K562 treated with DMSO at 1 percent for 24 hours (cell line): ENCODE measurements around the gene HDAC5. TPM values are rescaled to one million over a fixed set of nuclear protein-coding genes. Genes with fewer than 3 reads are reported as not detected.

Experiments used
- total RNA-seq: library from RNA; unstranded; fragments of 300-600 nt; gene quantifications from 2 replicates; pipeline ENCODE4 v1.2.3, GENCODE V29; 2022; ENCODE audit warnings: low read depth; ENCODE audit not compliant: insufficient read depth

HDAC5 gene
- total RNA-seq, result 59.0 and 61.9 TPM in 2 replicates

GRCh38 chr17:44123356-44124117 is at the start of gene HDAC5:
HDAC5 (minus strand) TSS chr17:44123641; CDS start chr17:44117515, 6,126 bp downstream.

DNA sequence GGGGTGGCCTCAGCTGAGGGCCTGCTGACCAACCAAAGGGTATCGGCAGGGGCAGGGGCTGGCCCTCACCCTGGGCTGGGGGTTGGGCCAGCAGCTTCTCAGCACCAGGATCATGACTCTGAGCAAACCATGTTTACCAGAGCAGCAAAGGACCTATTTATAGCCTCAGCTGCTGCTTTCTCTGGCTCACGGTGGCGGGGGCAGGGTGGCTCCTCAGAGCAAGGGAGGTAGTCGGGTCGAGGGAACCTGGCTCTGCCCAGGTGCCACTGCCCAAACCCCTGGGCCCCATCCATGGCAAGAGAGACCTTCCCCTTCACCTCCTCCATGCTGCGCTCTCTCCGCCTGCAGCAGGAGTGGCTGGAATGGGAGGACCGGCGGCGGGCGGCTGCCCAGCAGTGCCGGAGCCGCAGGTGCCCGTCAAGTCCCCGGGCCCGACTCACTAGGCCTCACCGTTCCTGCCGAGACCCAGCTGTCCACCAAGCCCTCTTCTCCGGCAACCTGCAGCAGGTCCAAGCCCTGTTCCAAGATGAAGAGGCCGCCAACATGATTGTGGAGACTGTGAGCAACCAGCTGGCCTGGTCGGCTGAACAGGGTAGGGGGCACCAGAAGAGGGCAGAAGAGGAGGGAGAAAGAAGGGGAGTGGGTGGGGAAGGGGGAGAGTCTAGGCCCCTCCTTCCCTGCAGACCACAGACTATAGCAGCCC is 47.2 kb upstream of the HDAC5 start, which contains the start of gene ASB16:
TSS of gene ASB16 (plus strand) at position 206 of the 703 bp plus-strand sequence. CDS start at position 292, 86 bp downstream.

DNA sequence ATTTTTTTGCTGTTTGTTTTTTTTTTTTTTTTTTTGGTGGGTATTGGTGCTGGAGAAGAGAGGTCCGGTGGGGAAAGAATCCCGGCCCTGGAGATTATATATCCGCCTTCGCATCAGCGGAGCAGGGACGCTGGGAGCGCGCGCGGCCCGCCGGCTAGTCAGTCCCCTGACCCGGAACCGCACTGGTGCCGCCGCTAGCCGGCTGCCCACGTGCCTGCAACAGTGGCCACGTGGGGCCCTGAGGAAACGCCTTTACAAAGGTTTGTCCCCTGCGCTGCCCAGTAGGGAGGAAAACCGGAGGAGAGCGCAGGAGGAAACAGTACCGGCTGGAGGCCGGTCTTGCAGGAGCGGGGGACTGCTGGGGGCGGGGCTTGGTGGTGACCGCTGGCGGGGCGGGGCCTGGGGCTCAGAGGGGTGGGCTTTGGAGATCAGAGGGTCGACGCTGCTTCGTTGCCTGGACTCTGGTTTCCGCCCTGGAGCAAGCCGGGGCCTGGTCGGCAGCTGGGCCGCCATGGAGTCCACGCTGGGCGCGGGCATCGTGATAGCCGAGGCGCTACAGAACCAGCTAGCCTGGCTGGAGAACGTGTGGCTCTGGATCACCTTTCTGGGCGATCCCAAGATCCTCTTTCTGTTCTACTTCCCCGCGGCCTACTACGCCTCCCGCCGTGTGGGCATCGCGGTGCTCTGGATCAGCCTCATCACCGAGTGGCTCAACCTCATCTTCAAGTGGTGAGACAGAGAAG is 52.8 kb downstream of the HDAC5 start, which contains the start of gene G6PC3:
TSS of gene G6PC3 (plus strand) at position 281 of the 743 bp plus-strand sequence. CDS start at position 512, 231 bp downstream.

DNA sequence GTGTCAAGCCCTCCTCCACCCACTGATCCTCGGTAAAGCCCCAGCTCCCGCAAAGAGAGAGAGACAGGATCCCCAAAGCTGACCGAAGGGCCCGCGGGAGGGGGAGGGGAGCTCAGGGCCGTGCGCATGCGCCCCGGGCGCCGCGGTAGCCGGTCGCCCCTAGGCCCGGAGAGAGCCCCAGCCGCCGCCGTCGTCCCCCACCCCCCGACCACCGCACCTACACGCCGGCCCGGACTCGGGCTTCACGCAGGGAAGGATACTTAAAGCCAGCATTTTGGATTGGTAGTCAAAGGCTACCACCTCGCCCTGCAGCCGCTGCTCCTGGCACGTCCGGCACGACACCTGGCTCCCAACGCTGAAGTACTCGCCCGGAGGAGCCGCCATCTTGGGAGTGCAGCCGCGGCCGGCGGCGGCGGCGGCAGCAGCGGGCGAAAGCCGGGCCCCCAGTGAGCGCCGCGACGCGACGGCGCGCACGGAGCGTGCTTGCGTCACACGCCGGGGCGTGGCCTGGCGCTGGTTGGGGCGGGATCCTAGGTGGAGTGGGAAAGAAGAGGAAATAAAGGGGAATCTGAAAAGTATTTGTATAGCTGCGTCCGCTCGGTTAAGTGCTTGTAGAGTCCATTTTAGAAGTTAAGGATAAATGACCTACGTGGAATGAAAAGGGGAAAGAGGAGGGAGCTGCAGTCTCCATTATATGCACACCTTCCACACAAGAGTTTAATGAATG is 57.1 kb downstream of the HDAC5 start, which contains the start of gene LSM12:
TSS of gene LSM12 (minus strand) at position 468 of the 727 bp plus-strand sequence. CDS start at position 384, 84 bp downstream.

Other genes starting within 250 kb of the HDAC5 start
- 0.22 and 0.24 TPM in 2 replicates for gene MPP2, start 216.1 kb downstream of the HDAC5 start, total RNA-seq
- gene PPY, start 181.2 kb downstream of the HDAC5 start, total RNA-seq, result not detected in 2 replicates
- not detected in 2 replicates for gene PYY, start 169.7 kb downstream of the HDAC5 start, total RNA-seq
- gene NAGS, start 119.0 kb downstream of the HDAC5 start, total RNA-seq, result 0.53 and 0.56 TPM in 2 replicates
- gene TMEM101, start 108.7 kb downstream of the HDAC5 start, total RNA-seq, result 51.1 and 53.9 TPM in 2 replicates
- 26.5 and 29.9 TPM in 2 replicates for gene LSM12, start 57.0 kb downstream of the HDAC5 start, total RNA-seq
- gene G6PC3, start 52.9 kb downstream of the HDAC5 start, total RNA-seq, result 59.0 and 66.9 TPM in 2 replicates
- gene HROB, start 18.3 kb upstream of the HDAC5 start, total RNA-seq, result 15.4 and 17.5 TPM in 2 replicates
- 0.41 and 0.53 TPM in 2 replicates for gene ASB16, start 47.1 kb upstream of the HDAC5 start, total RNA-seq
- gene TMUB2, start 63.3 kb upstream of the HDAC5 start, total RNA-seq, result 31.6 and 34.0 TPM in 2 replicates
- 50.7 and 54.3 TPM in 2 replicates for gene ATXN7L3, start 76.2 kb upstream of the HDAC5 start, total RNA-seq
- 51.2 and 52.5 TPM in 2 replicates for gene UBTF, start 96.0 kb upstream of the HDAC5 start, total RNA-seq
- gene SLC4A1, start 144.5 kb upstream of the HDAC5 start, total RNA-seq, result 1.5 and 1.9 TPM in 2 replicates
- 0.30 TPM in 1 of 2 replicates, not detected in the other for gene RUNDC3A, start 185.0 kb upstream of the HDAC5 start, total RNA-seq
- gene SLC25A39, start 201.2 kb upstream of the HDAC5 start, total RNA-seq, result 246 and 286 TPM in 2 replicates
- gene GRN, start 221.7 kb upstream of the HDAC5 start, total RNA-seq, result 421 and 465 TPM in 2 replicates
- gene FAM171A2, start 240.2 kb upstream of the HDAC5 start, total RNA-seq, result 22.7 and 24.8 TPM in 2 replicates